ENCODE data around the gene PCID2.

The PCID2 gene

DNA sequence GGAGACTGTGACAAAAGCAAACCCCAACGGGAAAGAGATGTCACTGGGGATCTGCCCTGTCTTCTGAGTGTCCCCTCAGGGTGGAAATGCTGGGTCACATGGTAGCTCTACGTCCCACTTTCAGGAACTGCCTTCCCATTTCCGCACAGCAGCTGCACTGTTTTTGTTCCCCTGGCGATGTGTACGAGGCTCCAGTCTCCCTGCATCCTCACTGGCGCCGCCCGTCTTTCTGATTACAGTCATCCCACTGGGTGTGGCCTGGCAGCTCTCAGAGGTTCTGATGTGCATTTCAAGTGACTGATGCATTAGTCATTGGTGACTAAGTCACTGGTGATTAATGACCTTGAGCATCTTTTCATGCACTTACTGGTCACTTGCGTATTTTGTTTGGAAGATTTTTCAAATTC is 21.2 kb downstream of the PCID2 start:
- DNase-seq (ENCODE audit: low read depth): peak; percentile 70

DNA sequence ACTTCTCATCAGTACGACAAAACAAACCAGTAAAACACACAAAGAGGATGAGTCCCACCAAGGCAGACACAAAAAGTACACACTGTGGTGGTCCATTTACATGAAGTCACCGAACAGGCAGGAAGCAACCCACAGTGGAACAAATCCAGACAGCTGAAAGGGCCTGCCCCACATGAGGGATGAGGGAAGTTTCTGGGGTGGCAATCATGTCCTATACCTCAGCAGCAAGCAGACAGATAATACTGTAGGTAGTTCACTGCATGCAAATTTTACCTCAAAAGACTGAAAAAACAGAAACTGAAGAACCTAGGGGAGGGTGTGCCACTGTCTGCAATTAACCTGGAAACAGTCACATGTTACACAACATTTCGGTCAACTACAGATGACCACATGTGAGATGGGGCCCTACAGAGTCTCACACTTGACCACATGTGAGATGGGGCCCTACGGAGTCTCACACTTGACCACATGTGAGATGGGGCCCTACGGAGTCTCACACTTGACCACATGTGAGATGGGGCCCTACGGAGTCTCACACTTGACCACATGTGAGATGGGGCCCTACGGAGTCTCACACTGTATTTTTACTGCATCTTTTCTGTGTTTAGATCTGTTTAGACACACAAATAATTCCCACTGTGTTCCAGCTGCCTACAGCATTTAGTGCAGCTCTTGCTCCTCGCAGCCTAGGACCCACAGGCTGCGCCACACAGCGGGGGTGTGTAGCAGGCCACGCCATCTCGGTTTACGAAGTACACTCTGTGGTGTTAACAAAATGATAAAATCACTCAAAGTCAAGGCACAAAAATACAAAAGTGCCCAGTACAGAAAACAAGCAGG is 22.2 kb downstream of the PCID2 start:
- no peak for DNase-seq (ENCODE audit: low read depth)

DNA sequence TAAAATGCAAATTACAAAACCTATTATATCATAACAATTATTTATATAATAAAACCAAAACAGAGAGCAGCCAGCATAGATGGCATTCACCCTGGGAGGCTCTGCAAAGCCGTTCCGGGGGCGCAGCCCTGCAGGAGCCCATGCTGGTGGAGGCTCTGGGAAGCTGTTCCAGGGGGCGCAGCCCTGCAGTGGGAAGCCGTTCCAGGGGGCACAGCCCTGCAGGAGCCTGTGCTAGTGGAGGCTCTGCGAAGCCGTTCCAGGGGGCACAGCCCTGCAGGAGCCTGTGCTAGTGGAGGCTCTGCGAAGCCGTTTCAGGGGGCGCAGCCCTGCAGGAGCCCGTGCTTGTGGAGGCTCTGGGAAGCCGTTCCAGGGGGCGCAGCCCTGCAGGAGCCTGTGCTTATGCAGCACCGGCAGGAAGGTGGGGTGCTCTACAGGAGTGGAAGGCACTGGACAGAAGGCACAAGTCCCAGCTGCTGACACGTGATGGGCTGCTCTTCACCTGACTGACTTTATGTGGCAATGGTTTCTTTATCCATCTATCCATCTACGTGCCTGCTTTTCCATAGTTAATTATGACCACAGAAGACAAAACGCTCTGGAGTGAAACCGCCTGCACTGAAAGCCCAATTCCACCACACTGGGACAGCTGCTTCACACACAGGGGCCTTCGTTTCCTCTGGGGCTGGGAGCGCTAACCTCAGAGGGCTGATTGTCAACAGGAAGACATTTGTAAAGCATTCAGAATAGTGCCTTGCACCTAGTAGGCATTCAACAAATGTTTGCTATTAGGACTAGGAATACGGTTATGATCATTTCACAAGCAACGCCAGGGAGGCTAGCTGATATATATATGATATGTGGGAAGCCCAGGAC is 23.7 kb downstream of the PCID2 start:
- DNase-seq (ENCODE audit: low read depth): no peak

DNA sequence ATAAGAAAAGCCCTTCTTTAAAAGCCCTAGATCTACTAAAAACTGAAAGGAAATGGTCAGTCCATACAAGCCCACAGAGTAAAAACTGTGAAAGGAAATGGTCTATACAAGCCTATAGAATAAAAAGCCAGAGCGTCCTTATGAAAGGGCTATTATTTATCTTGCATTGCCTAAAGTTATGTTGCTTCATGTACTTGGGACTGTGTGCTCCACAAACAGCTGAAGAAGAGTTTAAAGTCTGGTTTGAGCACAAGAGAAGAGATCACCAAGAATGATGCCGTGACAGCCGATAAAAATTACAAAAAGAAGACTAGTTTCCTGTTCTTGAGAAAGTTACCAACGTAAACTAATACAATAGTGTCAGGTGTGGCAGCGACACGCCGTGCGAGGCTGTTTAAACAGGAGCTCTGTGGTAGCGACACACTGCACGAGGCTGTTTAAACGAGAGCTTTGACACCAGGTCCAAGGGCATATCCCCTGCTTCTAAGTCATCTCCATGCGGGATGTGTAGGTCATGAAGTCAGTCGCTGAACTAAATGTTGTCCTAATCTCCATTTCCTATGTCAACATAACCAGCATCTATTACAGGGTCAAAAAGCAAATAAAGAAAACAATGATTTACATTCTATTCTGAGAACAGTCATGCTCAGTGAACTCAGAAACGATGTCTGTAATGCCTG is 24.9 kb downstream of the PCID2 start:
- no peak for DNase-seq (ENCODE audit: low read depth)

DNA sequence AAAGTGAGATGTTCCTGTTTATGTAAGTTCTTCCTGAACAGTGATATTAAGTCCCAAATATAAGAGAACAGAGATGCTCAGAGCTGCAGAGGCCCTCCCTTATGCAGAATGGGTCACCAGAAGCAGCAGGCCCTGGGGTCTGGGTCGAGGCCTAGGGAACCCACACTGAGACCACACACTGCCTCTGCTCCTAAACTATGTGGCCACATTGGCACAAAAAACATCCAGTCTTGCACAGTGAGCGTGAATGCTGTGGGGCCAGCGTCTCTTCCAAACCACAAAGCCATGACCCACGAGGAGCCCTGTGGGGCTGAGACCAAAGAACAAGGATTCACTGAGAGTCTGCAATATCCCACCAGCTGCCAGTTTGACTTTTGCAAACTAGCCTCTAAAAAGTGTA is 26.4 kb downstream of the PCID2 start:
- no peak for DNase-seq (ENCODE audit: low read depth)

DNA sequence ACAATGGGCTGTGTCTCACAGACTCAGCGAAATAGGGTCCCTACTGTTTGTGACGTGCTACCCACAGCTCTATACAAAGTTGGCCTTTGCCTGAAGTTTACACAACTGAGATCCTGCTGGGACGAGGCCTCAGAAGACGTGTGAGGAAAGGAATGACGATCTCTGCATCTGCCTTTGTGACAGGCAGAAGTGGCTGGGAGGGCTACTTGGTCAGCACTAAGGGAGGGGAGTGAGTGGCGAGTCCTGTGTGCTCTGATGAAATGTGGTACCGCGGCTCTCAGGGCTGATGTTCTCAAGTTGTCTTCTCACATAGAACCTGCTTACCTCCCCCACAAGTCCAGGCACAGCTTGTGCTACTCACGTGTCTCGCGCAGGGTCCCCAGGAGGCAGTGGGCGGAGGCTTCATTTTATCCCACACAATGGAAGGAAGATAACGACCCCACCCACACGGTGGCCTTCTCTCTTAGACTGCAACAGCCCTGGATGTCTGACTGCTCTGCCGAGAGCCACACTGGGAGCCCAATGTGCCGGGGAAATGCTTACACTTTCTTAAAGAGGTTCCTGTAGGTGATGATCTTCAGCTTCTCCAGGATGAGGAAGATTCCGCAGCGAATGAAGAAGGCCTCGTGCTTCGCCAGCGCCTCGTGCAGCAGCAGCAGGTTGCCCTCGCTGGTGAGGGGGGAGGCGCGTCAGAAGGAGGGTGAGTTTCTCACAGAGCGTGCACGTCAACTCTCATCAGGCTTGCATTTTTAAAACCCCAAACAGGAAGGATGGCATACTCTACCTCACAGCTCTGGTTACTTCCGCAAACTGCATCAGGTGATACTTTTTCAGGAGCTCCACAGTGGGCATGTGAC is 28.9 kb downstream of the PCID2 start:
- no peak for DNase-seq (ENCODE audit: low read depth)

DNA sequence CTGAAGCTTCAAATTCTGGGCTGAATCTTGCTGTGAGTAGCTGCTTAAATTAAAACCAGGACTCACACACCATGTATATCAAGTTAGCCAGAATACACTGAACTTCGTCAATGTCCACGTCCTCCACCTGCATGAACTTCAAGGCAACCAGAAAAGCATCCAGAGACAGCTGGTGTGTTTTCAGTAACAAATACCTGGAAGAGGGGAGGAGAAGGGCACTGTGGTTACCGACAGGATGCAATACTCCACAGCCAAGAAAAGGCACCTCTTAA is 29.6 kb downstream of the PCID2 start:
- no peak for DNase-seq (ENCODE audit: low read depth)

DNA sequence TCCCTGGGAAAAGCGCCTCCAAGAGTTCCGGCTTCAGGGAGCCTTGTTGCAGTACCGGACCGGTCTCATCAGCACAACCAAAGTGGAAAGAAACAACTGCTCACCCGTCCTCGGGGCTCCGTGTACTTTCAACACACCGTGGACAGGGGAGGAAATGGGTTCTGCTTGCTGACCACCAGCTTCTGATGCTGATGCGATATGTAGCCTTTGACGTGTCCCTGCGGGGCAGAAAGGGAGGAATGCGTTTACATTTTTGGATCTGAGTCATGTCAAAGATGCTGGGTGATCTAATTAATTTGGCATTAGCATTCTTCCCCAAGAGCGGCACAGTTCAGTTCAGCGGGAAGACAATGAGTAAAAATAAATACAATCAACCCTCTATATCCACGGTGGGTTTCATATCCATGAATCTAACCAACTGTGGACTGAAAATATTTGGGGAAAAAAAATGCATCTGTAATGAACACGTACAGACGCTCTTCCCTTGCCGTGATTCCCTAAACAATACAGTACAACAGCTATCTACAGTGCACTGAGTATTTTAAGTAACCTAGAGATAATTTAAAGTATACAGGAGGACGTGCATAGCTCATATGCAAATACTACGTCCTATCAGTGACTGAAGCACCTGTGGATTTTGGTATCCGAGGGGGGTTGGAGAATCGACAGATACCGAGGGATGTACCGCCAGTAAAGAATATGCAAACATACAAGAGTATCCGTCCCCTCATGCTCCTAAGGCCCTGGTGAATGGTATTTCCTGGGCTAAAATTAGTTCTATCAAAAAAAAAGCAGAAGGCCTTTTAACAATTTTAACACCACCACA is 30.2 kb downstream of the PCID2 start:
- no peak for DNase-seq (ENCODE audit: low read depth)

DNA sequence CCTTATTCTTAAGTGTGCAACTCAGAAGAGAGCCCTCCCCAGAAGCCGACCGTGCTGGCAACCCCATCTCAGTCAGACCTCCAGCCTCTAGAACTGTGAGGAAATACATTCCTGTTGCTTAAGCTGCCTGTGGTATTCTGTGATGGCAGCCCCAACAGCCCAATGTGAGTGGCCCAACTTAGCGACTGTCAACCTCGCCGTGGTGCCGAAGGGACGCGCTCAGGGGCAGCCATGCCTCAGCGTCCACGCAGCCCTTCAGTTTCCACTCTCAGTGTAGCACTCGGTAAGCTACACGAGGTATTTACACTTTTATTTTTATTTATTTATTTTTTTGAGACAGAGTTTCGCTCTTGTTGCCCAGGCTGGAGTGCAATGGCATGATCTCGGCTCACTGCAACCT is 31.6 kb downstream of the PCID2 start:
- no peak for DNase-seq (ENCODE audit: low read depth)

DNA sequence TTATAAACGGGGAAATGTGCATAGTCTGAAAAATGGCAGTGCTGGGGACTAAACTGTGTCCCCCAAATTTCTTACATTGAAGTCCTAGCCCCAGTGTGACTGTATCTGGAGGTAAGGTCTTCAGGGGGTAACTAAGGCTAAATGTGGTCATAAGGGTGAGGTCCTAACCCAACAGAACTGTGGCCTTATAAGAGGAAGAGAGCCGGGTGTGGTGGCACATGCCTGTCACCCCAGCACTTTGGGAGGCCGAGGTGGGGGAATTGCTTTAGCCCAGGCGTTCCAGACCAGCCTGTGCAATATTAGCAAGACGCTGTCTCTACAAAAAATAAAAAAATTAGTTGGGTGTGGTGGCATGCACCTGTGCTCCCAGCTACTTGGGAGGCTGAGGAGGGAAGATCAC is 32.2 kb downstream of the PCID2 start:
- no peak for DNase-seq (ENCODE audit: low read depth)

DNA sequence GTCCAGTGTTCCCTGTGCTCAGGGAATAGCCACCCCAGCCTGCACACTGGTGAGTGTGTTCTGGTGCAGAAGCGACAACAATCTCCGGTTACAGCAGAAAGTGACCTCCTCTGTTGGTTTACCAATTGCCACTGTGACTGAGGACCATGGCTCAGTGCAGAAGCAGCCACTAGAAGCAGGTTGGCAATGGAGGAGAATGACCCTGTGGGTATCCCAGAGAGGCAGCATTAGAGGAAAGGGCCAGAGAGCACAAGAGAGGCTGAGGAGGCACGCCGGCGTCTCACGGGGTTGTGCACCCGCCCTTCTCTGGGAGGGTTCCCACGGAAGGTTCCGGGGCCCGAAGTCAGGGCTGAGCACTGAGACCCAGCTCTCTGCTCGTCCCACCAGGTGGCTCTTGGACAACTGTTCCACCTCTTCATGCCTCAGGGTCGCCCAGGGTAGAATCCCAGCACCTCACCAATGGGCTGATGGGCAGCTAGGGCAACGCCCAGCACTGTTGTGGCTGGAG is 36.0 kb downstream of the PCID2 start:
- no peak for DNase-seq (ENCODE audit: low read depth)

DNA sequence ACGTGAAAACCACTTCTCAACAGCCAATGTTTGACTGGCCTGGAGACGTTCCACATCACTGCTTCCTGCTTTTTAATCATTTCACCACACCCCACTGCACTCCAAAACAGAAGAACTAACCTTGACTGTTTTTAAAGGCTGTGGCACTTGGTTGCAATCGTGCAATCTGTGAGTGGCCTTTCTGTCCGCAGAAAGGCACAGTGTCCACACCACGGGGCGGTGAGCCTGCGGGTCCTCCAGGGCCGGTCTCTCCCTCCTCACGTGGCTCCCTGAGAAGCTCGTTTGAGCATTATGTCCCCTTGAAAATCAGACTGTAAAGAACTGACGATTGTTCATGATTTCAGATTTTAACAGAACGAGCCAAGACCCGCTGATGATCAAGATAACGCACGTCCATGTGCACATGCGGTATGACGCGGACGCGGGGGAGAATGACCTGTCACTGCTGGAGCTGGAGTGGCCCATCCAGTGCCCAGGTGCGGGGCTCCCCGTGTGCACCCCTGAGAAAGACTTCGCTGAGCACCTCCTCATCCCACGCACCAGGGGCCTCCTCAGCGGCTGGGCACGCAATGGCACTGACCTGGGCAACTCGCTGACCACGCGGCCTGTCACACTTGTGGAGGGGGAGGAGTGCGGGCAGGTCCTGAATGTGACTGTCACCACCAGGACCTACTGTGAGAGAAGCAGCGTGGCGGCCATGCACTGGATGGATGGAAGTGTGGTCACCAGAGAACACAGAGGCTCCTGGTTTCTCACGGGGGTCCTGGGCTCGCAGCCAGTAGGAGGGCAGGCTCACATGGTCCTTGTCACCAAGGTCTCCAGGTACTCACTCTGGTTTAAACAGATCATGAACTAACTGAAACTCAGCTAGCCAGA is 37.0 kb downstream of the PCID2 start:
- DNase-seq (ENCODE audit: low read depth): no peak

DNA sequence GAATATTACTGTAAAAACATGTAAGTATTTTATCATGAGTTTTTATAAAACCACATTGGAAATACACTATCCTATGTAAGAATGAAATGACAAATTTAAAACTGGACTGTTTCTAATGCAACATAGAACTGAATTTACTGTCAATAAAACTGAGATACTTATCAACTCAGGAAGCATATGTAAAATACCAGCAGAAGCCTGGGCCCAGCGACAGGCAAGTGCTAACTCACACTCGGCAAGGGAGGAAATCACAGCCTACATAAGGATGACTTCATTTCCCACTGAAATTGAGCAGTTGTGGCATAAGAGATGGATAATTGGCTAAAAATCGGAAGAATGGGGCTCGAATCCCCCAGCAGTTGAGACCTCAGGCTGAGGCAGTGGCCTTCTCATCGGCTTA is 38.0 kb downstream of the PCID2 start:
- DNase-seq (ENCODE audit: low read depth): no peak

DNA sequence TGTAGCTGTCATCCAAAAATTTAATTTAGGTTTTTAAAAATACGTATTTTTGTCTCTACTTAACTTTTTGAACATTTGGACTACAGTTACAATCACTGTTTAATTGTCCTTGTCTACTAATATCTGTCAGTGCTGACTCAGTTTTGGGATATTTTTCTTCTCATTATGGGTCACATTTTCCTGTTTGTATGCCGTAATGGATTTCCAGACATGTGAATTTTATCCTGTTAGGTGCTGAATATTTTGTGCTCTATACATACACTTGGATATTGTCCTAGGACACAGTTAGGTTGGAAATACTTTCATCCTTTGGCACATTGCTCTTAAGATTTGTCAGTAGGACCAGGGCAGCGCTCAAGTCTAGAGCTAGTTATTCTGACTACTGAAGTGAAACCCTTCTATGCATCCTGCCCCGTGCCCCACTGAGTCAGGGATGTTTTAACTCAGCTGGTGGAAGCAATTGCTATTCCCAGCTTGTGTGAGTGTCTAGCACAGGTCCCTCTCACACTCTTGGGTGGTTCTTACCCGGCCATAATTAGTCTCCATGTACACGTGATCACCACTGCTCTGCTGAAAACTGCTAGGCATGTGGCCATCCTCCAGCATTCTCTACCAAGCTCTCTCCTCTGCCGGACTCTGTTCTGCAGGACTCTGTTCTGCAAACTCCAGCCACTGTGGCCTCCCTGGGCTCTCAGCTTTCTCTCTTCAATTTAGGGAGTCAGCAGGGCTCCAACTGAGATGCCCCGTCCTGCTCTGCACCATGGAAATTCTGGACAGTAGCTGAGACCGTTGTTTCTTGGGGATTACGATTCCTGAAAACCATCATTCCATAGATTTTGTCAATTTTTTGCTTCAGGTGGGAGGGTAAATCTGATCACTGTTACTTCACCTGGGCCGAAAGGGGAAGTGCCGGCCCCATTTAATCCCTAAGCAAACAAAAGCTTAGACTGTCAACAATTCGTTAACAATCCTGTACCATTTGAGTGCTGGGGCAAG is 38.9 kb downstream of the PCID2 start:
- no peak for DNase-seq (ENCODE audit: low read depth)

DNA sequence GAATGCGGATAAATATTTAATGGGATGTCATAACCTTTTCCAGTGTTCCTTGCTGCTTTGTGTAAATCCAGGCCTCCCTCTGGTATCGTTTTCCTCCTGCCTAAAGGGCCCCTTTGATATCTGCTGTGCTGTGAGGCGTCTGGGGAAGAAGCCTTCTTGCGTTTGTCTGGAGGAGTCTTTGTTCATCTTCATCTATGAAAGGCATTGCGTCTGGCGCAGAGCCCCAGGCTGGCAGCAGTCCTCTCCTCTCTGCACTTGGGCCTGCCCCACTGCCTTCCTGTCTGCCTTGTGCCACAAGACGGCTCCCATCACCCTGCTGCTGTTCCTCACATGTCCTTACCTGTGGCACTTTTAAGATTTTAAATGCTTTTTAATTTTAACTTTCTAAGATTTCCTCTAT is 40.3 kb downstream of the PCID2 start:
- DNase-seq (ENCODE audit: low read depth): no peak

DNA sequence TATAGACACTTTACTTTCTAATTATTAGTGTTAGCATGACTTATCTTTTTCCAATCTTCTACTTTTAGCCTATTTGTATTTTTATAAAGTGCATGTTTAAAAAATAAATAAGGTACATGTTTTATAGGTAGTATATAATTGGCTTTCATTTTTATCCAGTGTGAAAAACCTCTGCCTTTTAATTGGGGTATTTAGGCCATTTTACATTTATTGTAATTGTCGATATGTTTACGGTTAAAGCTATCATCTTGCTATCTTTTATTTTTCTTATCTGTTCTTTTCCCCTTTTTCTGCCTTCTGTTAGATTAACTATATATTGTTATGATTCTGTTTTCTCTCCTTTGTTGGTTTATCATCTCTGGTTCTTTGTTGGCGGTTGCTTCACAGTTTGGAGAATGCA is 40.9 kb downstream of the PCID2 start:
- no peak for DNase-seq (ENCODE audit: low read depth)

DNA sequence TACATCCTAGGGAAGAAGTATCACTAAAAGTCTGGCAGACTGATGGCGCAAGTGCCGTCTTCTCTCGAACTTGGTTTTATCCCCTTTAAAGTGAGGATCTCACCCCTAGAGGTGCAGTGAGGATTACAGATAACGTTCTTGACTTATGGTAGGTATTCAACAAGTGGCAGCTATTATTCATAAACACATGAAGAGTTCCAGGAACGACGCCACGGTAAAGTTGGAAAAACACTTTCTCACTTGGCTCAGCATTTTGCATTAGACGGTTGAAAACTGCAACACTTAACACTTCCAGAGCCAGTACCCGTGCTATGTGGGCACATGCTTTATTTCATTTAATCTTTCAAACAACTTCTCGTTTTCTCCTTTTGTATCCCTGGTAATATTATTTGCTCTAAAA is 41.3 kb downstream of the PCID2 start:
- no peak for DNase-seq (ENCODE audit: low read depth)

DNA sequence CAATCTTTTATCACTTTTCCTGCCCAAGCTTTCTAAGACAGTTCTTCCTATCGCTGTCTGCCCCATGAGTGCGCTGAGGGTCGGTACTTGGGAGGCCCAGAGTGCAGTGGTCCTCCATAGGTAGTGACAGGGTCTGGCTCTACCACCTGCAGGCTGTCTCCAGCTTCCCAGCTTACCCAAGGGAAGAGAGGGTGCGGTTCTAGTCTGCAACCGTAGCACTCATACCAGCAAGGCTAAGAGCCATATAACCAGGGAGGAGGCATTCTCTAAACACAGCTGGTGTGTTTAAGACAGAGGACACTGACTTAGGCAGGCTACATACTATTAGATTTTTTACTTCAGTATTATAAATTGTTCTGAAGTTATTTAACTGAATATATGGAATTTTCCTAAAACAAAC is 41.8 kb downstream of the PCID2 start:
- no peak for DNase-seq (ENCODE audit: low read depth)

DNA sequence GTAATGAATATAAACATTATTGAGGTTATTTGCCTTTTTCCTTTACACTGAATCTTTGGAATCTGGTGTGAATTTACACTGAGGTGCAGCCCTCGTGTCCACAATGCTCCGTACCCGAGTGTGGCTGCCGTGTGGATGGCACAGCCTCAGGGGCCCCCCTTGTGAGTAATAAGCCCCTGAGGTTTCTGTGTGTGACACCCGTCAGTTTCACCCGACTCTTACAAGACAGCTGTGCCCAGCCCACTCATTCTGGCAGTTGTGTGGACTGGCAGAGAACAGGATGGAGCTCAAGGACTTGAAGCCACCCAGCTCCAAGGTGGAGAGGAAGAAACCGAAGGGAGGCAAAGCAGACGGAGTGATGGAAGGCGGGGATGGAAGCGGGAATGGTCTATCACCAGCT is 42.2 kb downstream of the PCID2 start:
- no peak for DNase-seq (ENCODE audit: low read depth)
